GM18951 (cell line): Measurements from ENCODE around the gene FSD2.
"Not testable (repeated sequence)": the region's sequence is repeated elsewhere in the genome, so short reads cannot be mapped to it uniquely, and the experiment has no call there.

ENCODE experiments used
- POLR2A ChIP-seq: IDR thresholded peaks from 4 replicates; pipeline ENCODE4 v1.6.1; 2011; ENCODE audit warnings: mild to moderate bottlenecking; ENCODE audit not compliant: insufficient read length, insufficient read depth; ENCODE audit errors: extremely low read depth
- in situ Hi-C: fragments of 300-500 bp; cut with MboI; formaldehyde crosslinking; loops from one replicate; pipeline ENCODE4 v1.12.0; 2022; ENCODE audit warnings: low sequenced_read_pairs, mixed read lengths, inconsistent platforms; ENCODE audit not compliant: unreplicated experiment

The FSD2 gene

DNA sequence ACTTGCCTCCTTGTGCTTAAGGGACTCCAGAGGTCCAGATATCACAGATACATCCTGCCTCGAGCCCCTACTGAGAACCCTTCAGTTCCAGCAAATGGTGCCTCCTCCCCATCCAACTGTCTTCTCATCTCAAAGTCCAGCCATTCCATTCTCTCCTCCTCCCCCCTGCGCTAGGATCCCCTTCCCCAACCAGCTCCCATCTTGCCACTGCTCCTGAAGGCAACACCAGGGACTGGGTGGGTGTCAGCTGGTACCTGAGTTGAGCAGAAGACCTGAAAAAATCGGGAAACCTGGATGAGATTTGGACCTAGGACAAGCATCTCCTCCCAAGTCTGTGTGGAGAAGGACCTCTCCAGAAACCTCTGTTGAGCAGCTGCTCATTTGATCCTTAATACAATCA, 93.8 kb downstream of the FSD2 start:
- in situ Hi-C loops = no loop called here
- no peak for TF ChIP-seq POLR2A

DNA sequence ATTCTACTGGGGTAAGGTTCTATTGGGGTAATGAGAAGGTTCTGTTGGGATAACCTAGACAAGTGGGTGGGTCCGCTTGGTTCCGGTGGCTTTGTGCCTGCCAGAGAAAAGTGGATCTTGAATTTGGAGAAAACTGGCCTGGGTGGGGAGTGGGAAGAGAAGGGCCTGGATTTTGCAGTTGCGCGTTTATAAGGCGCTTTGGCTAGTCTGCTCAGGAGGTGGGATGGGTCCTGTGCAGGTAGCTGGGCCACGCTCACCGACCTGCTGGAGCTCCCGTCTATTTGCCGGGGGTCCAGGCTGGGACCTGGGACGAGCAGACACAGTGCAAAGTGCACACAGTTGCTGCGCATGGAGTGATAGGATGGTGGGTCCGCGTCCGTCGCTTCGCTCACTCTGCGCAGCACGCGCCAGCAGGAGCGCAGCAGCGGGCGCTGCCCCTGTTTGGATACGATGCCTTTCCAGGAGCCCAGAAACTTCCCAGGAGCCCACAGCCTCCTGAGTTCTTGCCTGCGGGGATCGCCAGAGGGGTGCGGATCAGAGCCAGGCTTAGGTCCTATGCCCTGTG, 94.9 kb downstream of the FSD2 start:
- in situ Hi-C loops = no loop called here
- no peak for TF ChIP-seq POLR2A

DNA sequence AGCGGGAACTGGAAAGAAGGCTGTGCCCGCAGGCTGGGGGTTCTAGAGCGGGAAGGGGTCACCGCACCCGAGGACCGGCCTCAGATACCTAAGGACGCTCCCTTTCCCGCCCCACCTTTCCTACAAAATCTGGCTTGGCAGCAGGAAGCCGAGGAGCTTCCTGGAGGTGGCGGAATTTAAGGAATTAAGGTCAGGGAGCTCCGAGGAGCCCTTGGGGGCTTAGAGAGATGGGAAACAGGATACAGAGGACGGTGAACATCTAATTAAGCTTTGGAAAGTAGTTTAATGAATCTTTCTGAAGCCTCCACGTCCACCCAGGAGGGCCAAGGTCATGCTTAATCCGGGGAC, 95.7 kb downstream of the FSD2 start:
- in situ Hi-C loops = no loop called here
- no peak for TF ChIP-seq POLR2A

DNA sequence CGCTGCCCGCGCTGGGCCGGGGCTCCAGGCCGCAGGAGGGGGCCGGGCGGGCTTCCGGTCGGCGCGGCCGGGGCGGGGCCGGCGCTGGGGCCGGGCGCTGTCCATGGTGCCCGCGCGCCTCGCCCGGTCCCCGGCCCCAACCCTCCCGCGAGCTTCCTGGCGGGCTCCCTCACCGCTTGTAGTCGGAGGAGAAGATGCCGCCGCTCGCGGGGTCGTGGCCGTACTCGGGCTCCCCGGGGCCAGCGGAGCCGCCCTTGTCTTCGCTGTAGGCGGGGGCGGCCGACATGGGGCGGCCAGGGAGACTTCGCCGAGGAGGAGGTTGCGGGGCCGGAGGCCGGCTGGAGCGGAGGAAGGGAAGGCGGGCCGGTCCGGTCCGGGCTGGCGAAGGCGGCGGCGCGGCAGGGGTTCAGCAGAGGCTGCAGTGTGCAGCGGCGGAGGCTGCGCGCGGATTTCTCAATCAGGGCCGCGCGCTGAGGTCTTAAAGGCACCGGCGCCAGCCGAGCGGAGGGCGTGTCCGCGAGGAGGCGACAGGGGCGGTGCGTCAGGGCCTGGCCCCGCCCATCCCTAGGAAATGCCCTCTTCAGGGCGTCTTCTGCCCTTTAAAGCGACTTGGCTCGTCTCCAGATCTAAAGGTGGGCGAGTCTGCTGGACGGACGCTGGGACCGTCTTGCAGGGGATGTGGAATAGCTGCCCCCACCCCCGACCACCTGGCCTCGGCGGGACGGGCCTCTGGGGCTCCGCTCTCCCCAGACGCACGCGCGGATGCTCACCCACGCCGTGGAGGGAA, 96.3 kb downstream of the FSD2 start, which contains the start of gene AP3B2:
TSS of gene AP3B2 (minus strand) at position 455 of the 787 bp plus-strand sequence. CDS start at position 286, 169 bp downstream.
- peak; percentile 16 for TF ChIP-seq POLR2A
- in situ Hi-C loops = no loop called here

DNA sequence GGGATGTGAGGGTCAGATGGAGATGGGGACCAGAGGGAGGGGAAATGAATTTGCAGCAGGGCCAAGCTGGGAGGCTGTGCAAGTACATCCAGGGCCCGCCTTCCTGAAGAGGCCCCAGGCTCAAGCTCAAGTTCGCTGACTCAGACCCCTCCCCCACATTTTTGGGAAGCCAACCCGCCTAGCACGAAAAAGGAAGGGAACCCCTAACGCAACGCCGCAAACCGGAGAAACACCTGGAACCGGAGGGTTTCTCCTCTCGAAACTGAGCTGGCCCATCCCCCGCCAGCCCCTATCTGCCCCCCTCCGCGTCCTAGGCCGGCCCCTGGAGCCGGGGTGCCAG, 96.8 kb downstream of the FSD2 start:
- in situ Hi-C loops = no loop called here

DNA sequence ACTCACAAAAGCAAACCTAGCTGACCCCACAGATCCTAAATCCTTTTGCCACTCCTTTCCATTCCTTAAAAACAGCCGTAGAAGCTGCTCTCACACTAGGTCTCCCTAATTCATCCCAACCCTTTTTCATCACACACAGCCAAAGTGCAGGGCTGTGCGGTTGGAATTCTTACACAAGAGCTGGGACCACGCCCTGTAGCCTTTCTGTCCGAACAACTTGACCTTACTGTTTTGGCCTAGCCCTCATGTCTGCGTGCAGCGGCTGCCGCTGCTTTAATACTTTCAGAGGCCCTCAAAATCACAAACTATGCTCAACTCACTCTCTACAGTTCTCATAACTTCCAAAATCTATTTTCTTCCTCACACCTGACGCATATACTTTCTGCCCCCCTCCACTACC, 100.0 kb downstream of the FSD2 start:
- in situ Hi-C loops = not testable (repeated sequence)

More for the DNA sequence above, 96.8 kb downstream of the FSD2 start:
- TF ChIP-seq POLR2A = no peak
